SK-N-SH (cell line): Measurements from ENCODE around the gene FAM72C.
"Not testable (repeated sequence)": the region's sequence is repeated elsewhere in the genome, so short reads cannot be mapped to it uniquely, and the experiment has no call there.

Experiments used
- EP300 ChIP-seq, 2 experiments: IDR thresholded peaks; 2 replicates each; pipeline versions ENCODE4 v1.4.0 to v1.6.1; 2012; ENCODE audit warnings: borderline replicate concordance in 1 of 2, low read depth in 1 of 2, low read length in 1 of 2
- TF ChIP-seq, protein P1 (sequence below): fragments of 200-600 bp; sonication (generic); IDR thresholded peaks from 2 replicates; pipeline ENCODE4 v1.6.1; 2017; ENCODE audit warnings: antibody characterized with exemption, mild to moderate bottlenecking, moderate library complexity
- TF ChIP-seq, protein P2 (sequence below): IDR thresholded peaks from 2 replicates; pipeline ENCODE4 v1.4.0; 2012; ENCODE audit warnings: low read depth

DNA sequence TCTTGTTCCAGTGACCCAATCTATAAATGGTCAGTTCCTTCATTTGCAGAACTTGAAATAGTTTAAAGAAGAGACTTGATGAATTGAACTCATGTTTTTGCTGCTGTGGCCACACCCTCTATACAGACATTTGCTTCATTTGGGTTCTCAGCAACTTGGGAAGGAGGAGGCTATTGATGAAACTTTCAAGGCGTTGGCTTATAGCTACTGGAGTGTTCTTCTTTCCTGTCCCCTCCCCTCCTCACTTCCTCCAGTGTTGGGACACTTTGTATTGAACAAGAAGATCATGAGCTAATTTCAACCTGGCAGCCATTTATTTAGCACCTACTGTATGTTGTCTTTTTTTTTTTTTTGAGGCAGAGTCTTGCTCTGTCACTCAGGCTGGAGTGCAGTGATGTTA lies 17.9 kb upstream of the FAM72C start:
- TF ChIP-seq, protein P1, sequence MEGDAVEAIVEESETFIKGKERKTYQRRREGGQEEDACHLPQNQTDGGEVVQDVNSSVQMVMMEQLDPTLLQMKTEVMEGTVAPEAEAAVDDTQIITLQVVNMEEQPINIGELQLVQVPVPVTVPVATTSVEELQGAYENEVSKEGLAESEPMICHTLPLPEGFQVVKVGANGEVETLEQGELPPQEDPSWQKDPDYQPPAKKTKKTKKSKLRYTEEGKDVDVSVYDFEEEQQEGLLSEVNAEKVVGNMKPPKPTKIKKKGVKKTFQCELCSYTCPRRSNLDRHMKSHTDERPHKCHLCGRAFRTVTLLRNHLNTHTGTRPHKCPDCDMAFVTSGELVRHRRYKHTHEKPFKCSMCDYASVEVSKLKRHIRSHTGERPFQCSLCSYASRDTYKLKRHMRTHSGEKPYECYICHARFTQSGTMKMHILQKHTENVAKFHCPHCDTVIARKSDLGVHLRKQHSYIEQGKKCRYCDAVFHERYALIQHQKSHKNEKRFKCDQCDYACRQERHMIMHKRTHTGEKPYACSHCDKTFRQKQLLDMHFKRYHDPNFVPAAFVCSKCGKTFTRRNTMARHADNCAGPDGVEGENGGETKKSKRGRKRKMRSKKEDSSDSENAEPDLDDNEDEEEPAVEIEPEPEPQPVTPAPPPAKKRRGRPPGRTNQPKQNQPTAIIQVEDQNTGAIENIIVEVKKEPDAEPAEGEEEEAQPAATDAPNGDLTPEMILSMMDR = not testable (repeated sequence)
- TF ChIP-seq EP300 (IDR thresholded peaks at IDR 0.05; ENCODE audit: borderline replicate concordance in 1 of 2, low read depth in 1 of 2, low read length in 1 of 2) = not testable (repeated sequence)
- TF ChIP-seq, protein P2, sequence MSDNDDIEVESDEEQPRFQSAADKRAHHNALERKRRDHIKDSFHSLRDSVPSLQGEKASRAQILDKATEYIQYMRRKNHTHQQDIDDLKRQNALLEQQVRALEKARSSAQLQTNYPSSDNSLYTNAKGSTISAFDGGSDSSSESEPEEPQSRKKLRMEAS = not testable (repeated sequence)
